ENCODE results near the gene HECA.

DNA sequence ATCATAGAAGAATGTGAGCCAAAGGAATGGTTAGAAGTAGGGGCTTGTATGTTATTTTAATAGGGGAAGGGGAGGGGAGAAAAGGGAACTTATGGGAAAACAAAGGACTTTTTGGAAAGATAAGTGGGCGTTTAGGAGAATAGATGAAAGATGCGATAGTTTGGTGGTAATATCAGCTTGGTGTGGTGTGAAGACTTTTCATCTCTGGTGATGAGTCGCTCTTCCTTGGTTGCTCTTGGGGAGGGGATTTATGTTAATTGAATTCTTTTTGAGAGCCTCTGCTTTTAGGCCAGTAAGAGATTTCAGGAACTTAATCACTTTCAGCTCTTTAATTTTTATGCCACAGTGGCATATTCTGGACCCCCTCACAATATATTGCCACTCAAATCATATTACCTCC is 10.8 kb downstream of the HECA start:
- TF ChIP-seq EZH2 (optimal IDR thresholded peaks at IDR 0.05; ENCODE audit: low read depth, low read length) (no peak), EZH2phosphoT487 (IDR thresholded peaks at IDR 0.05; ENCODE audit: low read length) (no peak)
- TF ChIP-seq, protein P1, sequence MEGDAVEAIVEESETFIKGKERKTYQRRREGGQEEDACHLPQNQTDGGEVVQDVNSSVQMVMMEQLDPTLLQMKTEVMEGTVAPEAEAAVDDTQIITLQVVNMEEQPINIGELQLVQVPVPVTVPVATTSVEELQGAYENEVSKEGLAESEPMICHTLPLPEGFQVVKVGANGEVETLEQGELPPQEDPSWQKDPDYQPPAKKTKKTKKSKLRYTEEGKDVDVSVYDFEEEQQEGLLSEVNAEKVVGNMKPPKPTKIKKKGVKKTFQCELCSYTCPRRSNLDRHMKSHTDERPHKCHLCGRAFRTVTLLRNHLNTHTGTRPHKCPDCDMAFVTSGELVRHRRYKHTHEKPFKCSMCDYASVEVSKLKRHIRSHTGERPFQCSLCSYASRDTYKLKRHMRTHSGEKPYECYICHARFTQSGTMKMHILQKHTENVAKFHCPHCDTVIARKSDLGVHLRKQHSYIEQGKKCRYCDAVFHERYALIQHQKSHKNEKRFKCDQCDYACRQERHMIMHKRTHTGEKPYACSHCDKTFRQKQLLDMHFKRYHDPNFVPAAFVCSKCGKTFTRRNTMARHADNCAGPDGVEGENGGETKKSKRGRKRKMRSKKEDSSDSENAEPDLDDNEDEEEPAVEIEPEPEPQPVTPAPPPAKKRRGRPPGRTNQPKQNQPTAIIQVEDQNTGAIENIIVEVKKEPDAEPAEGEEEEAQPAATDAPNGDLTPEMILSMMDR (IDR thresholded peaks at IDR 0.05; ENCODE audit: low read length), result no peak

All from MM.1S (cell line).